Adrenal gland (tissue), 12 donors: ENCODE measurements around the gene NUP210. TPM values are rescaled to one million over a fixed set of nuclear protein-coding genes. Genes with fewer than 3 reads are reported as not detected.

ENCODE experiments used
- DNase-seq, 7 donors: peaks; one replicate each; pipeline ENCODE4 v3.0.0-alpha.2; 2019 to 2020
- H3K27ac ChIP-seq, 5 donors: fragments of 200-600 bp; sonication (generic) in 4 of 5; 1 replicate in 3 of 5; 2 replicates in 2 of 5; pipeline versions ENCODE4 v1.5.1 to v1.8.0; 2016 to 2020; ENCODE audit warnings: mild to moderate bottlenecking in 1 of 5
- H3K27me3 ChIP-seq: fragments of 200-600 bp; 2 replicates; pipeline ENCODE4 v1.8.0; 2021
- H3K36me3 ChIP-seq, 2 donors: fragments of 200-600 bp; replicated peaks in 1 of 2; 1 replicate in 1 of 2; 2 replicates in 1 of 2; pipeline versions ENCODE4 v1.5.1 to v1.8.0; 2018 to 2022
- H3K4me1 ChIP-seq, 2 donors: fragments of 200-600 bp; replicated peaks in 1 of 2; 1 replicate in 1 of 2; 2 replicates in 1 of 2; pipeline versions ENCODE4 v1.5.1 to v1.8.0; 2018 to 2021
- H3K4me3 ChIP-seq, 4 donors: fragments of 200-600 bp; sonication (generic) in 3 of 4; one replicate each; pipeline ENCODE4 v1.5.1; 2016 to 2018
- H3K9me3 ChIP-seq, 3 donors: fragments of 200-600 bp; sonication (generic) in 1 of 3; replicated peaks in 1 of 3; 1 replicate in 2 of 3; 2 replicates in 1 of 3; pipeline versions ENCODE4 v1.5.1 to v1.8.0; 2016 to 2021
- CTCF ChIP-seq, 6 experiments: fragments of 450-650 bp in 4 of 6; fragments of 200-600 bp in 2 of 6; sonication (generic) in 1 of 6; IDR thresholded peaks; 1 replicate in 5 of 6; 2 replicates in 1 of 6; pipeline versions ENCODE4 v1.5.1 to v1.8.0; 2016 to 2021; ENCODE audit warnings: antibody characterized with exemption in 6 of 6, mild to moderate bottlenecking in 2 of 6, moderate library complexity in 1 of 6
- POLR2A ChIP-seq, 2 donors: fragments of 450-650 bp; IDR thresholded peaks; one replicate each; pipeline ENCODE4 v1.6.1; 2017; ENCODE audit warnings: antibody characterized with exemption in 2 of 2, mild to moderate bottlenecking in 2 of 2, moderate library complexity in 1 of 2
- WGBS, 4 donors: extraction: QIAGEN DNeasy Blood & Tissue Kit in 2 of 4; methylation state at CpG; one replicate each; pipeline versions ENCODE4 v1.1.5 to v1.1.7; 2013 to 2017; 5-methylcytosine and 5-hydroxymethylcytosine counted together
- intact Hi-C, 2 donors: fragments of 100-400 bp; cut with DNase I; formaldehyde crosslinking; loops; one replicate each; pipeline versions ENCODE4 v1.14.1 to v1.15.0; 2022 to 2023
- polyA plus RNA-seq, 3 donors: library from polyadenylated mRNA; stranded (reverse); fragments of 200-250 nt in 2 of 3; fragments of 350-450 nt in 1 of 3; fragmentation: Illumina TruSeq in 1 of 3; extraction: RNeasy Lipid Tissue Mini Kit (QIAGEN cat#74804) in 1 of 3; gene quantifications; one replicate each; pipeline ENCODE4 v1.2.3, GENCODE V29; 2013 to 2014
- total RNA-seq, 9 donors: library from RNA; depleted of rRNA in 4 of 9; stranded (reverse); fragments of >200 nt in 4 of 9; fragments of 120-200 nt in 1 of 9; fragmentation: NEBNext Ultra II Directional in 1 of 9; extraction: Animal tissue kit (Norgen Biotek cat#: 25700) in 1 of 9; gene quantifications; one replicate each; pipeline versions ENCODE4 v1.1.0 to v1.2.4, GENCODE V29; 2013 to 2023
- donor health status: healthy with polysubstance abuse.
- donor health status: Bipolar disorder and iron deficiency.
- donor health status: DM: yes; HTN: yes; CAD: no.
- donor health status: DM: no; HTN: no; CAD: no.
- donor health status: DM: no; HTN: no; CAD: no.
- donor health status: DM: yes; HTN: yes; CAD: no.

NUP210 gene
- total and polyA plus RNA-seq, 12 donors = 3.0 to 15.8 (median 8.6) TPM

GRCh38 chr3:13460341-13460736 is 40.2 kb upstream of the NUP210 start:
- no peak for DNase-seq
- TF ChIP-seq CTCF (IDR thresholded peaks at IDR 0.05) = no peak
- TF ChIP-seq POLR2A (IDR thresholded peaks at IDR 0.05) = no peak
- Histone ChIP-seq H3K4me1 (no peaks in the 10 kb centered on the region), H3K27me3 (no peaks in the 10 kb centered on the region), H3K9me3 (no peaks in the 10 kb centered on the region), H3K27ac (no peak overlapping the region), H3K4me3 (no peak overlapping the region), H3K36me3 (no peaks in the 10 kb centered on the region)
- intact Hi-C loops = loop anchor here in 1 of 2 donors (5.0 kb wide), 1 partner anchor 373 kb away; no protein-coding TSS in a partner anchor
- 90 to 100% (median 93%) methylated on average over 2 to 7 of the region's 7 CpGs for WGBS, 4 donors

GRCh38 chr3:13459605-13460340 is 39.7 kb upstream of the NUP210 start:
- TF ChIP-seq CTCF (IDR thresholded peaks at IDR 0.05) = no peak
- TF ChIP-seq POLR2A (IDR thresholded peaks at IDR 0.05) = no peak
- Histone ChIP-seq H3K4me3 (no peak overlapping the region), H3K4me1 (no peaks in the 10 kb centered on the region), H3K9me3 (no peaks in the 10 kb centered on the region), H3K27me3 (no peaks in the 10 kb centered on the region), H3K27ac (no peak overlapping the region), H3K36me3 (no peaks in the 10 kb centered on the region)
- intact Hi-C loops = loop anchor here in 1 of 2 donors (5.0 to 10.0 kb wide), 2 partner anchors 155 to 372 kb away; no protein-coding TSS in a partner anchor
- DNase-seq = no peak
- 76 to 81% (median 79%) methylated on average over 7 to 9 of the region's 9 CpGs for WGBS, 4 donors

GRCh38 chr3:13457593-13457992 is 37.5 kb upstream of the NUP210 start:
- 75 to 79% (median 78%) methylated on average over 4 of the region's 4 CpGs for WGBS, 4 donors
- H3K27ac ChIP-seq = no peak overlapping the region
- no peak for DNase-seq
- no peaks in the 10 kb centered on the region for H3K27me3 ChIP-seq
- no peak overlapping the region for H3K4me3 ChIP-seq
- intact Hi-C loops = loop anchor here in 1 of 2 donors (10.0 kb wide), 1 partner anchor 153 kb away; no protein-coding TSS in a partner anchor
- TF ChIP-seq POLR2A (IDR thresholded peaks at IDR 0.05) (no peak), CTCF (IDR thresholded peaks at IDR 0.05) (no peak)
- H3K9me3 ChIP-seq = no peaks in the 10 kb centered on the region
- H3K4me1 ChIP-seq = peaks cover 0 to under 1% of the 10 kb centered on the region in 2 donors
- H3K36me3 ChIP-seq = no peaks in the 10 kb centered on the region

GRCh38 chr3:13455644-13456043 is 35.5 kb upstream of the NUP210 start:
- no peak overlapping the region for H3K27ac ChIP-seq
- no peaks in the 10 kb centered on the region for H3K27me3 ChIP-seq
- no peak overlapping the region for H3K4me3 ChIP-seq
- no peak for TF ChIP-seq POLR2A (IDR thresholded peaks at IDR 0.05)
- TF ChIP-seq CTCF (IDR thresholded peaks at IDR 0.05) = no peak
- H3K9me3 ChIP-seq = no peaks in the 10 kb centered on the region
- DNase-seq = no peak
- 73 to 85% (median 81%) methylated on average over 6 of the region's 6 CpGs for WGBS, 4 donors
- intact Hi-C loops = loop anchor here in 1 of 2 donors (10.0 kb wide), 1 partner anchor 151 kb away; no protein-coding TSS in a partner anchor
- H3K36me3 ChIP-seq = no peaks in the 10 kb centered on the region
- H3K4me1 ChIP-seq = peaks cover 0 to 11% of the 10 kb centered on the region in 2 donors
